A673 (cell line): ENCODE data around the gene GDA. TPM values are rescaled to one million over a fixed set of nuclear protein-coding genes. Genes with fewer than 3 reads are reported as not detected.

Experiments used
- BruUV-seq: library from RNA; stranded (reverse); fragments of 400-500 nt; replicated peaks from 2 replicates; lab custom pipeline; 2021; lab: Mats Ljungman, UMichigan
- CTCF ChIA-PET: fragments of 300-600 bp; sonication (Branson Sonifier 250); formaldehyde crosslinking; loops from one replicate; lab custom pipeline; 2022; ENCODE audit warnings: antibody characterized with exemption; lab: Charles Lee
- POLR2A ChIA-PET: fragments of 300-600 bp; sonication (Branson Sonifier 250); formaldehyde crosslinking; loops from one replicate; lab custom pipeline; 2022; ENCODE audit warnings: antibody characterized with exemption; ENCODE audit not compliant: low non-redundant PET; lab: Charles Lee
- DNase-seq: peaks from one replicate; pipeline ENCODE4 v3.0.0-alpha.2; 2015; ENCODE audit warnings: low spot score
- H3K27ac ChIP-seq: fragments of 200-600 bp; sonication (generic); 2 replicates; pipeline ENCODE4 v1.5.1; 2016; ENCODE audit warnings: mixed run types, low read depth, mild to moderate bottlenecking, mixed read lengths, antibody characterized with exemption, low read length; ENCODE audit not compliant: poor library complexity, severe bottlenecking
- H3K27me3 ChIP-seq: fragments of 200-600 bp; sonication (generic); replicated peaks from 2 replicates; pipeline ENCODE4 v1.6.1; 2017; ENCODE audit warnings: mixed run types, low read depth, mild to moderate bottlenecking, mixed read lengths, antibody characterized with exemption, low read length; ENCODE audit not compliant: insufficient read depth, poor library complexity
- H3K36me3 ChIP-seq: fragments of 200-600 bp; sonication (generic); 2 replicates; pipeline ENCODE4 v1.6.1; 2016; ENCODE audit warnings: mixed run types, mild to moderate bottlenecking, mixed read lengths, antibody characterized with exemption, low read length; ENCODE audit not compliant: insufficient read depth, poor library complexity, severe bottlenecking
- H3K4me1 ChIP-seq: fragments of 200-600 bp; sonication (generic); 2 replicates; pipeline ENCODE4 v1.6.1; 2017; ENCODE audit warnings: mixed run types, mild to moderate bottlenecking, mixed read lengths, antibody characterized with exemption, low read length; ENCODE audit not compliant: insufficient read depth, poor library complexity, severe bottlenecking
- H3K4me3 ChIP-seq: fragments of 200-600 bp; sonication (generic); 2 replicates; pipeline ENCODE4 v1.5.1; 2016; ENCODE audit warnings: low read depth, mixed run types, mild to moderate bottlenecking, mixed read lengths, low read length; ENCODE audit not compliant: poor library complexity, severe bottlenecking
- H3K9me3 ChIP-seq: fragments of 200-600 bp; sonication (generic); 2 replicates; pipeline ENCODE4 v1.6.1; 2016; ENCODE audit warnings: mixed run types, low read depth, mild to moderate bottlenecking, mixed read lengths, antibody characterized with exemption, low read length; ENCODE audit not compliant: poor library complexity, severe bottlenecking
- CTCF ChIP-seq: fragments of 300-800, 200-600 bp; sonication (generic); conservative IDR thresholded peaks from 2 replicates; pipeline ENCODE4 v1.5.1; 2017; ENCODE audit warnings: low read depth, mild to moderate bottlenecking, antibody characterized with exemption, low read length, moderate library complexity, mixed read lengths
- EZH2 ChIP-seq: fragments of 200-600 bp; sonication (generic); IDR thresholded peaks from 2 replicates; pipeline ENCODE4 v1.6.1; 2017; ENCODE audit warnings: borderline replicate concordance, low read depth, mild to moderate bottlenecking, mixed read lengths, antibody characterized with exemption, low read length; ENCODE audit not compliant: poor library complexity, severe bottlenecking
- intact Hi-C: fragments of 100-400 bp; cut with micrococcal nuclease; formaldehyde crosslinking; loops from one replicate; pipeline ENCODE4 v1.10.0; 2022; ENCODE audit not compliant: unreplicated experiment
- total RNA-seq: library from RNA; stranded (reverse); gene quantifications from 2 replicates; pipeline ENCODE4 v1.2.3, GENCODE V29; 2021

Gene GDA
- total RNA-seq, 1 experiment from 2014 or later: not detected

DNA sequence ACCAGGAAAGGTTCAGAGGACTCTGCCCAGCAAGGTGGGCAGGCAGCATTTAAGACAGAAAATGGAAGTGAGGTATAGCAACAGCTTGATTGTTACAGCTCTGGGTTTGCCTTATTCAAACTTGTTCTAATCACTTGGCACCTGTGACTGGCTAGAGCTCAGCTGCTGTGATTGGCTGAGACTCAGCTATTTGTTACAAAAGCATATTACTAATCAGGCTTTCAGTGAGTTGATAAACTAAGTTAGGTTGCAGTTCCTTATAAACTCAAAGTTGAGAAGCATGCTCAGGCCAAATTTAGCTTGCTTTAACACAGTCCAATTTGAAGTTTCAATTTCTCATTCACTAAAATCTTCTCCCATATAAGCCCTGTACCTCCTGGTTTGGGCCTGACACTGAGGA is 56.3 kb downstream of the GDA start:
- no peak for DNase-seq
- peaks cover 19% of the 10 kb centered on the region for H3K27me3 ChIP-seq
- no peaks in the 10 kb centered on the region for H3K36me3 ChIP-seq
- TF ChIP-seq CTCF: no peak
- no peak for TF ChIP-seq EZH2
- intact Hi-C loops: no loop called here
- ChIA-PET POLR2A (no interaction called here), CTCF (interaction anchor here (0.7 kb wide), 1 partner anchor 66 kb away, joined by 3 read pairs; no protein-coding TSS in a partner anchor)
- H3K4me3 ChIP-seq: no peak overlapping the region
- no peaks in the 10 kb centered on the region for H3K4me1 ChIP-seq
- no peak overlapping the region for H3K27ac ChIP-seq
- BruUV-seq: no TSS peak
- no peaks in the 10 kb centered on the region for H3K9me3 ChIP-seq

GRCh38 chr9:72207278-72207677 is 58.0 kb downstream of the GDA start:
- BruUV-seq: no TSS peak
- no peak for DNase-seq
- H3K4me3 ChIP-seq: no peak overlapping the region
- ChIA-PET CTCF (no interaction called here), POLR2A (no interaction called here)
- intact Hi-C loops: no loop called here
- no peaks in the 10 kb centered on the region for H3K36me3 ChIP-seq
- no peaks in the 10 kb centered on the region for H3K4me1 ChIP-seq
- H3K27me3 ChIP-seq: peaks cover 27% of the 10 kb centered on the region
- no peak for TF ChIP-seq CTCF
- TF ChIP-seq EZH2: no peak
- no peaks in the 10 kb centered on the region for H3K9me3 ChIP-seq
- H3K27ac ChIP-seq: no peak overlapping the region

- ChIA-PET POLR2A (no interaction called here), CTCF (no interaction called here)
- no TSS peak for BruUV-seq
- Histone ChIP-seq H3K27me3 (peaks cover 27% of the 10 kb centered on the region), H3K9me3 (no peaks in the 10 kb centered on the region), H3K27ac (no peak overlapping the region), H3K36me3 (no peaks in the 10 kb centered on the region), H3K4me1 (no peaks in the 10 kb centered on the region), H3K4me3 (no peak overlapping the region)
- no peak for DNase-seq
- intact Hi-C loops: no loop called here
- no peak for TF ChIP-seq EZH2
- TF ChIP-seq CTCF: no peak
Measured at GRCh38 chr9:72210522-72210921, 61.3 kb downstream of the GDA start.
